ENCODE measurements around the gene ARHGAP22. TPM values are rescaled to one million over a fixed set of nuclear protein-coding genes. Genes with fewer than 3 reads are reported as not detected.

Gene ARHGAP22
- polyA plus RNA-seq, 1 donor: 0.93 TPM

DNA sequence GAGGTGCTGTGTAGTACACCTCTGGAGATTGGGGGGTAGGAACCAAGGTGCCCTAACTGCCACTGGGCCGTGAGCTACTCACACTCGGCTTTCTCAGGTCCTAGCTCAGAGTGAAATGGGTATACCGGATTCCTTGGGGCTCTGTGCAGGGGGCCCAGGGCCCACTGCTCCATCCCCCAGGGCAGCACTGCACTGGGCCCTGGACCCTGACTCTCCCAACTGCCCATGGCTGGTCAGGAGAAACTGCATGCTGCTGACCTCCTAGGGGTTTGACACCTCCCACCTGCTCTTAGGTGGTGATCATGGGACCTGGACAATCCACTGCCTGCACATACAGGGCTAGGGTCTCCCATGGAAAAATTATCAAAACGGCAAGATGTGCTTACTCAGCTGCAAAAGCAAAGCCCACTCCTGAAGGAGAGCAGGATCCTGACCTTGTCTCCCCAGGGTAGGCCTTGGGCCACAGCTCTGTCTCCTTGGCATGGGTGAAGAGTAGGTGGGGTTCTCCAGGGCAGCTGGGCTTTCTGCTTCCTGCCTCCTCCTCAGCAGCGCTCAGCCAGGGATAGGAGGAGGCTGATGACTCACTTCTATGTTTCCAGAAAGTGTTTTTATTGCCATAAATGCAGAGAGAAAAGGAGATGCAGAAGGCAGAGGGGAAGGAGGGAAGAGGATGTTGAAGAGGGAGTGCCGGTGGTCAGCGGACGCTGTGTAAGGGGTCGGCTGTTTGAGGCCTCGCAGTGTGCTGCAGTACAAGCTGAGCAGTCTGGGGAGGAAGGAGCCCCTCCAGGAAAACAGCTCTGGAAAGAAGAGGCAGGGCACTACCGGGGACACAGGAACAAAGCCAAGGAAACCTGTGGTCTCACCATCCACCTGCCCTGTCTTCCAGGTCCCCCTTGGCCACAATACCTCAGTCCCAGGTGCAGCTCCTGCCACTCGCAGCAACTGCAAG lies 107.8 kb downstream of the ARHGAP22 start:
- DNase-seq: no peak

DNA sequence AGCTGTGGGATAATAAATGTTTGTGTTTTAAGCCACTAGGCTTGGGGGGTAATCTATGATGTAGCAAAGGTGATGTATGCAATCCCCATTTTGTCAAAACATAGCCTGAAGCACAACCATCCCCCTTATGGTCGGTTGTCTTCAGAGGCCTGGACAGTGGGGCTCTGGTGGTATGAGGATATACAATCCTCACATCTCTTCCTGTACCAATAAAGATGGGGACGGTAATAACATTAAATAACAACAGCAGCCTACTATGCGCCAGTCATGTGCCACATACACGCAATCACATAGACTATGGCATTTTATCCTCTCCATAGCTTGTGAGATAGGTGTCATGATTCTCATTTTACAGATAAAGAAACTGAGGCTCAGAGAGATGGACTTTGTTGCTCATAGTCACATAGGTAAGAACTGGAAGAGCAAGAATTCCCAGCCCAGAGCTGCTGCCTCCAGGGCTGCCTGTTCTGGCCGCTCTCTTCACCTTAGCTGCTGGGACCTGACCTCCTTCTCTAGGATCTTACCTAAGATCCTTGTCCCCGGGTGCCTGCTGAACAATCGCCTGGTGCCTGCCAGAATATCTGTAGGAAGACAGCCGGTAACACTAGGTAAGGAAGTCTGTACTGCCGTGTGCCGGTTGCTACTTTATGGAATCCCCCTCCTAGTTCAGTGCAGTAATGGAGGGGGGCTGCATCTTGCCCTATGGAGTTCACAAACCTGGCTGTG lies 108.6 kb downstream of the ARHGAP22 start:
- no peak for DNase-seq

DNA sequence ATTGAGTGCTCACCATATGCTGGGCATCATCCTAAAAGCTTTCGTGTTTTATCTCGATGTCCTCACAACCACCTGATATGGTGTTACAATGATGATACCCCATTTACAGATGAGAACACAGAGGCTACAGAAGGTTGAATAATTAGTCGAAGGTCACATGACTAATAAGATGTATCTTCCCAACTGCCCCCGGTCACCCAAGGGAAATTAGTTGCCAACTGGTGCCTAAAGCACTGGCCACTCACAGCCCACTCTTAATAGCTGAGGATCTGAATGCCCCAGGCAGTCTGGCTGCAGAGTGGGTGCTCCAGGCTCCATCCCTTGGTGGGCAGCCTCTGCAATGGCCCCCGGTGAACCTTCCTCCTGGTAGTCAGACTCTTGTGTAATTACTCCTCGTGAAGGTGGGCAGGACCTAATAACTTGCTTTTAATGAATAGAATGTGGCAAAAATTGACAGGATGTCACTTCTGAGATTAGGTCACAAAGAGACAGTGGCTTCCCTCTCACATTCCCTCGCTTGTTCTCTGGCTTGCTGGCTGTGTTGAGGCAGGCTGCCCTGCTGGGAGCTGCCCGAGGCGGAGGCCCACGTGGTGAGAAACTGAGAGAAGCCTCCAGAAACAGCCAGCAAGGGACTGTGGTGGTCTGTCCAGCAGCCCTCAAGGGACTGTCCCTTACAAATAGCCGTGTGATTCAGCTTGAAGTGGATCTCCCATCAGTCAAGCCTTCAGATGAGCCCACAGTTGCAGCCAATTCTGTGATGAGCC lies 109.4 kb downstream of the ARHGAP22 start:
- no peak for DNase-seq

DNA sequence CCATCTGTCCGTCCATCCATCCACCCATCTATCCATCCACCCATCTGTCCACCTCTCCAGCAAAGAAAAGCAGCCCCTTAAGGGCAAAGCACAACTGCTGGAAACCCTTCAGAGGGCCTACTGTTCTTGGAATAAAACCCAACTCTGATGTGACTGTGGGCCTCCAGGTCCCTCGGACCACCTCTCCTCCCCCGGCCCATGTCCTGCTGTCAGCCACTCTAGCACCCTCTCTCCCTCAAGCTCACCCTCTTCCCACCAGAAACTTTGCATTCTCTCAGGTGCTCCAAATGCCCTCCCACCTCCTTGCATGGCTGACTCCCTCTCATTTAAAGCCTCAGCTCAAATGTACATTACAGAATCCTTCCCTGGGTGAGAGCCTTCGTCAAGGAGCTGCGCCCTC lies 110.3 kb downstream of the ARHGAP22 start:
- DNase-seq: no peak

DNA sequence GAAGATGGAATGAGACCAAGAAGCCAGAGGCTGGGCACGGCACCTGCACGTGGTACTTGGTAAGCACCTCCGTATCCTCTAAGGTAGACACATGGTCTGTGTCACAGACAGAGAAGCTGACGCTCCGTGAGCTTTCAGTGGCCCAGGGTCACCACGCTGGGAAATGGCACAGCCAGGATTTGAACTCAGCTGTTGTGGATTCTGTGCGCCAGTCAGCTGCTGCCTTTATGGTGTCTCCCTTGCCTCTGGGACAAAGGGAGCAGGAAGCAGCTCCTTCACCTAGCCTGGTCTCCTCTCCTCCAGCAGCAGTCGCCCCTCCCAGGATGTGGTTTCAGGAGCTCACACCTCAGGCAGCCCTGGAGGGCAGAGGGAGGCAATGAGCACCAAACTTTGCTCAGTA lies 110.8 kb downstream of the ARHGAP22 start:
- no peak for DNase-seq

DNA sequence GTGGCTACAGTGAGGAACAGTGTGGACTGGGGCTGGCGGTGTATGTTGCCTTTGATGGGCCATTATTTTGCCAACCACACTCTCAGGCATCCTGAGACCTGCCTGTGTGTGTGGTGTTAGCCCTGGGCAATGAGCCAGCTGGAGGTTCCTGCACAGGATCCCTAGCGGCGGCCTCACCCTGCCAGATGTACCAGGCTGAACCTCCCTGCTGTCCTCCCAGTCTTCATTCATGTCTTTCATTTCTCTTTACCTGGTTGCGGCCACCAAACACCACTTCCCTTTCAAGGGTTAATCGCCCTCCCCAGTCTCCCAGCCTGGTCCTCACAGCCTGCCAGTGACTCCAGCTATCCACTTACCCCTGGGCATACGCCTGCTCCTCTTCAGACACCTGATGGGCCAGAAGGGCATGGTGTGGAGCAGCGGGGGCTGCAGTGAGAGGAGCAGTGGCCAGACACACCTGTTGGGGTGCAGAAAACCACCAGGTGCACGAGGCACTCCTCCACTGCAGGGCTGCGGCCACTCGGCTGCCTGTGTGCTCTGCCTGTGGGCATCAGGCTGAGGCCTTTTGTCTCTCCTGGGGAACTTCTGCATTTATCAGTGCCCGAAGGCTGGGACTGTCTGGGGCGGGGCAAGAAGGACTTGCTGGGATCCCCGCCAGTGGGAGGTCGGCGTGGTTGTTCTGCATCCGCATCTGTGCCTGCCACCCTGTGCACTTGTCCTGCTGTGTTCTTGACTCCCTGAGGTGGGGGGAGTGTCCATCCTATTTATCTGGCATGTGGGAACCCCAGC lies 111.6 kb downstream of the ARHGAP22 start:
- no peak for DNase-seq

DNA sequence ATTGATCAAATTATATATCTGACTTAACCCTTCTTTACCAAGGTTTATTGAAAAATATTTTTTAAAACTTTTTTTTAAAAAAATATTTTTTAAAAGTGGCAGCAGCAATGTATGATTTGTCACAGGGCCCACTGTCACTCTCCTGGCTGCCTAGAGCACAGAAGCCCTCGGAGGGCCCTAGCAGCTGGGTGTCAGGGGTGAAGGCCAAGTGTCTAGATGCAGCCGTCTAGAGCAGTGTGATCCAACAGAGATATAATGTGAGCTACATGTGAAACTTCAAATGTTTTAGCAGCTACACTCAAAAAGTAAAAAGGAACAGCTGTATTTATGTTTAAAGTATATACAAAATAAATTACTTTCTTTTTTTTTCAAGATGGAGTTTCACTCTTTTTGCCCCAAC lies 112.7 kb downstream of the ARHGAP22 start:
- no peak for DNase-seq

DNA sequence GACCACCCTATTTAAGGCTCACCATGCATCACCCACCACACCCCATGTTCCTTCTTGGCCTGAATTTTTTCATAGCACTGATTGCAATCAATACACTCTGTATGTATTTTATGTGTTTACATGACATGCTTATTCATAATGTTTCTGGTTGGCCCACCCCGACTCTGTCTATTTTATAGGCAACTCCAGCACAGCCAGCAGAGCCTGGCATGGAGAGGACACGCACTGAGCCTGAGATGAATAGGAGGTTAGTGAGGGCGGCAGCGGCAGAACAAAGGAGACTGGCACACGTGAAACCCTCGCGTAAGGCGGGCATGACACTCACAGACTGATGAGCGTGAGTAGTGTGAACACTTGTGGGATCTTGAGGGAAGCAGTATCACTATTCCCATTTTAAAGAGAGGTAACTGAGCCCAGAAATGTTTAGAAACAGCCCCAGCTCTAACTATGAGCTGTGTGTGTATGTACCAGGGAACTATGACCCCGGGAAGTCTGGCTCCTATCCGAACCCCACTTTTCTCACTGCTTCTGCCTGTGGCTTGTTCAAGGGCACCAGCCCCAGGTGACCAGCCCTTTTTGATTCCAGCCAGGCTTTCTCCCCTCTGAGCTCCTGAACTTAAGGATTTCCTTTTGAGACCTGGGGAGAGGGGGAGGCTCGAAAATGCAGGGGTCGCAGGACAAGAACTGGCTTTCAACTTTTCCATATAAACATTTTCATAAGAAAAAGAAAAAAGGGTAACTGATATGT lies 113.3 kb downstream of the ARHGAP22 start:
- DNase-seq: no peak

DNA sequence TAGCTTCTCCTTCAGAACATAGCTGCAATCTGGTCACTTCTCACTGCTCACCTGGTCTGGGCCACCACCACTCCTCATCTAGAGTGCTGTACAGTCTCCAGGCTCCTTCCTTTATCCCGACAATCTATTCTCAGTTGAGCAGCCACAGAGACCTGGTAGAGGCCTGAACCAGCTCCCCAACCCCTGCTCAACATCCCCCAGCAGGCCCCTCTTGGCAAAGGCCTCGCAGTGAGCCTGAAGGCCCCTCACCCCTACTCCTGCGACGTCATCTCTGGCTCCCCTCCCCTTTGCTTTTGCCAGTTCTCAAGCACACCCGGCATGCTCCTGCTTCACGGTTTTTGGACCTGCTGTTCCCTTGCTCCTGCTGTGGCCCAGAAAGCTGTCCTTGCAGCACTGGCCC lies 113.9 kb downstream of the ARHGAP22 start:
- DNase-seq: no peak

DNA sequence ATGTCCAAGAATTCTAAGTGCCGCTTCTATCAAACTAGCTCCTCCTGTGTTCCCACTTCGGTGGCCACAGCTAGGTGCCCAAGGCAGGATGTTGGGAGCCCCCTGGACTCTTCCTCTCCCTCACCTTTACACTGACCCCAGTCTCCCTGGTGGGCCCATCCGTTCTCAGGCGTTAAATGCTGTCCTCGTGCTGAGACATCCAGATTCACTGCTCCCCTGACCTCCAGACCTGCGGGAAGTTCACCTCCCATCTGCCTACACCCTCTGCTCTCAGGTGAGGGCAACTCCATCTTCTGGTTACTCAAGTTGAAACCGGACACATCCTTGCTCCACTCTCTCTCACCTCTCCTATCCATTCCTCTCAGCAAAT lies 114.3 kb downstream of the ARHGAP22 start:
- no peak for DNase-seq

DNA sequence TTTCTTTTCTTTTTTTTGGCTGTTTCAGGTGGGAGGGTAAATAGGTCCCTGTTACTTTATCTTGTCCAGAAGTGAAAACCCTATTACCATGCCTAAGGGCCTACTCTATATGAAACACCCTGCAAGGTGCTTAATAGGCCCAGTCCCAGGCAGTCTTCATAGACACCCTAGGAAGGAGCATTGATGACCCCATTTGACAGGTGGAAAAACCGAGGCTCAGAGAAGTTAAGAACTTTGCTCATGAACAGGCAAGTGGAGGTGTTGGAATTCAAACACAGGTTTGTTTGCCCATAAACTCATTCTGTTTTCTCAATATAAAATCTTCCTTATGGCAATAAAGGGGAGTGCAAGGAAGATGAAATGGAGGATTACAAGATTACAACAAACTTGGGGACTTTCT lies 115.8 kb downstream of the ARHGAP22 start:
- DNase-seq: no peak

DNA sequence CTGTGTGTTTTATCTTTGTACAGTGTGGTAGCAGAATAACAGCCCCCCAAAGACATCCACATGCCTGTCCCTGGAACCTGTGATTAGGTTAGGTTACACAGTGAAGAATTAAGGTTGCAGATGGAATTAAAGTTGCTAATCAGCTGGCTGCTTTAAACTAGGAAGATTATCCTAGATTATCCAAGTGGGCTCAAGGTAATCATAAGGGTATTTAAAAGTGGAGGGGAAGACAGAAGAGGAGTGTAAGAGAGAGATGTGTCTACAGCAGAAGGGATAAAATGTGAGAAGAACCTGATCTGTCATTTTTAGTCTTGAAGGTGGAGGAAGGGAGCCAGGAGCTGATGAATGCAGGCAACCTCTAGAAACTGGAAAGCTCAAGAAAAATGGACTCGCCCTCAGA lies 117.6 kb downstream of the ARHGAP22 start:
- no peak for DNase-seq

DNA sequence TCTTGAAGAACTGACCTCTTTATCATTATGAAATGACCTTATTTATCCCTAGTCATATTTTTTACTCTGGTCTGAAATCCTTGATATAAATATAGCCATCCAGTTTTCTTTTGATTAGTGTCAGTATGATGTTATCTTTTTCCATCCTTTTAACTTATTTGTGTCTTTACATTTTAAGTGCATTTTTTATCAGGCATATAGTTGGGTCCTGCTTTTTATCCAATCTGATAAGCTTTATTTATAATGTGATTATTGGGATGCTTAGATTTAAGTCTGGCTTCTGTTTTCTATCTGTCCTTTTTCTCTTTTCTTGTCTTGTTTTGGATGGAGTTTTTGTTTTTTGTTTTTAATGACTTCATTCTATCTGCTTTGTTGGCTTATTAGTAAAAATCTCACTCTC lies 119.2 kb downstream of the ARHGAP22 start:
- DNase-seq: no peak

DNA sequence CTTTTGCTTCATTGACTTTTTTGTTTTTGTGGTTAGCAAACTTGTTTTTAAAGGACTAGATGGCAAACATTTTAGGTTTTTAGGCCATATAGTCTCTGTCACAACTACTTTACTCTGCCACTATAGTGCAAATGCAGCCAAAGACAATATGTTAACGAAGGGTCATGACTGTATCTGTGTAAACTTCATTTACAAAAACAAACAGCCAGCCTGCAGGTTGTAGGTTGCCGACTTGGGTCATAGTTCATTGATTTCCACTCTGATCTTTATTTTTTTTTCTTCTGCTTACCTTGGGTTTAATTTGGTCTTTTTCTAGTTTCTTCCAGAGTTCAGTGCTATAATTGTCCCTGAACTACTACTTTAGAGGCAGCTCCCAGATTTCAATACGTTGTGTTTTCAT lies 120.0 kb downstream of the ARHGAP22 start:
- DNase-seq: no peak

DNA sequence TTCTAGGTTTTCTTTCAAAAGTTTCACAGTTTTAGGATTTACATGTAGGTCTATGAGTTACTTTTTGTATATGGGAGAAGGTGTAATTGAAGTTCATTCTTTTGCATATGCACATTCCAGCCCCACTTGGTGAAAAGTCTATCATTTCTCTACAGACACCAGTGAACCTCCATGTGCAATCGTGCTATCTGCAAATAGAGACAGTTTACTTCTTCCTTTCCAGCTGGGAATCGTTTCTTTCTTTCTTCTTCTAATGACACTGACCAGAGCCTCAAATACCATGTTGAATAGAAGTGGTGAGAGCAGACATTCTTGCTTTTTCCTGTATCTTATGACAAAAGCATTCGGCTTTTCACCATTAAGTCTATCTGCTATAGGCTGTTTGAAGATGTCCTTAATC lies 122.7 kb downstream of the ARHGAP22 start:
- no peak for DNase-seq

DNA sequence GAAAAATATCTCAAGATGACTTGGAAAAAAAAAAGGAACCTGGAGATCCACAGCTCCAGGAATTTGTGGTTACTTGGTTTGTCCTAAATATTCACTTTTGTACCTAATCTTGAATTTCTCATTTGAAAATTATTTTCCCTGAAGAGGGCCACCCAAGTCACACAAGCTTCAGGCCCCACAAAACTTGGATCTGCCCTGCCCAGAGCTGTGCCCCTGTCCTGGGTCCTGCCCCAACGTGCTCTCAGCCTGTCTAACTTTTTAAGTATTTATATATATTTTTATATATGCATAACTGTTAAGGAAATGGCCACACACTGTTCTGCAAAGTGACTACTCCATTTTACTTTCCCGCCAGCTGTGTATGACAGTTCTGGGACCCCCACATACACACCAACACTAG lies 123.5 kb downstream of the ARHGAP22 start:
- no peak for DNase-seq

DNA sequence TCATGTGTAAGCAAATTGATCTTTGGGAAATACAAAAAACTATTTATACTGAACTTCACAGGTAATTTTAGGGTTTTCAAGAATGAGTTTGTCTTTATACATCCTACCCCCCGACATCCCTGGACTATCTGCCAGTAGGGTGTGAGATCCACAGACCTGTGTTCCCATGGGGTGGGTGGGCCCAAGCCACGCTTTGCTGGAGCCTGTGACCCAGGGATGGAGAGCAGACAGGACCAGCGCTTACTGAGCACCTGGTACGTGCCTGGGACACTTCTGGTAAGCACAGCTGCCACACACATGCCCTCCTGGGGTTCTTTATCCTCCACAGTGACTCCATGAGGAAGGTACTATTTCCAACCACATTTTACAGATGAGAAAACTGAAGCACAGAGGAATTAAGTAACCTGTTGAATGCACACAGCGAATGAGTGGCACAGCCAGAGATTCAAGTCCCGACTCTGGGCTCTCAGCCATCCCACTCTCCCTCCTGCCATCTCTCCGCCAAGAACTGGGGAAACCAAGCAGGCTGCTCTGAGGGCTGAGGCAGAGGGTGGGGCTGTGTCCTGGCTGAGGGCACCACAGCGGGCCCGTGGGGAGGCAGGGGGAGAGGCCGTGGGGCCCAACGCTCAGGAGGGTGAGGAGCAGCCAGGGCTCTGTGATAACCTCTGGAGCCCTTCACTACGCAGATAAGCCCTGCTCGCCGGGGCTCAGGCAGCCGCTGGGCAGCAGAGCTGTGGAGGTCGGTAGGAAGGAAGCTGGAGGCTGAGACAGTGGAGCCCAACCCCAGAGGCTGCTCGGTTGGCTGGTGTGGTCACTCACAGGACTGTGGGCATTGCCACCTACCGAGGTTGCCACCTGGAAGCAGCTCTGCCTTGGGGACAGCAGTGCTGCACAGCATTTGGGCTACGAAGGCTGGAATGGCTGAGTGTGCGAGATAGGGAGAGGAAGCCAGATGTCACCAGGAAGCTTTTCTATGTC lies 124.2 kb downstream of the ARHGAP22 start:
- DNase-seq: no peak

DNA sequence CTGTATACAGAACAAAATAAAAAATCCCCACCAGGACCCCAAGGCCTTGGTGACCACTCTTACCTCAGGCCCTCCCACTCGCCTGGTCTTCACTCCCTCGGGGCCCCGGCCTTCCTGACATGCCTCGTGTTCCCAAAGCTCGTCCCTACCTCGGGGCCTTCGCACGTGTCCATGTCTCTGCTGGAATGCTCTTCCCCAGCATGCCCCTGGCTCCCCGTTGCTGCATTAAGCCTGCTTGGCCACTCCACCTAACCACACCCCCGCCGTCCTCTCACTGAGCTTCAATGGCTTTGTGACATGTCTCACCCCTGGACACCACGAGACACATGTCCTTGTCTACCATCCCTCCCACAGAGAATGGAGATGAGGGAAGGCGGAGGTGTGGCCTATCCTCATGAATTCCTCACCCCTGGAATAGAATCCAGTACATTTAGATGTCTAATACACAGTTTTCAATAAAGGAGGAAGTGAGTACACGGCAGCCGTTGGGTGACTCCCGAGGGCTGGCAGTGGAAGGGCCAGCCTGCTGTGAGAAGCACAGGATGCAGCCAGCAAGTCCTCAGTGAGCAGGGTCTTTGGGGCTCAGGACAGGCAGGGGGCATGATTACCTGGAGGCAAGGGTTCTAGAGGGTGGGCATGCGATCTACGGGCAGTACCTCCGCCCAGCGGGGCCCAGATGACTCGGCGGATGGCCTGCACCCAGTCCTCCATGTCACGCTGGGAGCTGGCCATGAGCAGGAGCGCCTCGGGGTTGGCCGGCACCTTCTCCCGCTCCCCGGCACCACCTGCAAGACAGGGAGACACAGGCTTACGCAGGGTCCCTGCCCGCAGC lies 125.7 kb downstream of the ARHGAP22 start:
- no peak for DNase-seq

DNA sequence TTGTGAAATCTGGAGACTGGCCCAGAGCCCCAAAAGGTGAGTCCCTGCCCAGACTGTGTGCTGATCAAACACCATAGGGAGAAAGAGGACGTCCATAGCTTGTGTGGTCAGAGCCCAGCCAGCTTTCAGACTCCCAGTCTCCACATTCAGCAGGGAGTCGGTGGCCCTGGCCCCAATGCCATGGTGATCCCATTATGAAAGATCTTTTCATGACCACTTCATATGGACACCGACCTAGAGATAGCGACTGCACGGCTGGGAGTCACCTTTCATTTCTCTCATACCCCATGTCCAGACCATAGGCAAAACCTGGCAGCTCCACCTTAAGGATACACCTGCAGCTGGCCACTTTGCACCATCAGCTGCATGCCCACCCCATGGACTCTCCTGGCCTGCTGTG lies 126.4 kb downstream of the ARHGAP22 start:
- DNase-seq: no peak
